22Rv1 (cell line): Measurements from ENCODE around the gene CSF2RB.

Experiments
- H3K27ac ChIP-seq: fragments of 450-650 bp; 2 replicates; pipeline ENCODE4 v1.5.1; 2017
- CTCF ChIP-seq: fragments of 450-650 bp; IDR thresholded peaks from 2 replicates; pipeline ENCODE4 v1.5.1; 2017; ENCODE audit warnings: mild to moderate bottlenecking
- ZFX ChIP-seq: fragments of 450-650 bp; IDR thresholded peaks from 2 replicates; pipeline ENCODE4 v1.6.1; 2017; ENCODE audit warnings: antibody characterized with exemption, borderline replicate concordance

The CSF2RB gene

GRCh38 chr22:36911887-36912661 lies 1.4 kb upstream of the CSF2RB start:
- H3K27ac ChIP-seq, result no peak overlapping the region
- TF ChIP-seq ZFX (no peak), CTCF (no peak)

- TF ChIP-seq CTCF (no peak), ZFX (no peak)
- H3K27ac ChIP-seq, result no peak overlapping the region
Observed at GRCh38 chr22:36912694-36913426, 568 bp upstream of the CSF2RB start.

GRCh38 chr22:36914390-36914752 lies 943 bp downstream of the CSF2RB start:
- TF ChIP-seq CTCF, result no peak
- no peak for TF ChIP-seq ZFX
- no peak overlapping the region for H3K27ac ChIP-seq

- TF ChIP-seq CTCF (no peak), ZFX (no peak)
- H3K27ac ChIP-seq, result no peak overlapping the region
Observed at GRCh38 chr22:36916034-36916433, 2.6 kb downstream of the CSF2RB start.

GRCh38 chr22:36918586-36919284 lies 5.3 kb downstream of the CSF2RB start:
- no peak overlapping the region for H3K27ac ChIP-seq
- no peak for TF ChIP-seq ZFX
- TF ChIP-seq CTCF, result no peak

GRCh38 chr22:36921309-36922104 lies 8.1 kb downstream of the CSF2RB start:
- TF ChIP-seq ZFX, result no peak
- TF ChIP-seq CTCF, result no peak
- no peak overlapping the region for H3K27ac ChIP-seq
